ENCODE measurements around the gene OARD1.

- TF ChIP-seq POLR2A (IDR thresholded peaks at IDR 0.05; ENCODE audit: low read length) = no peak
- TF ChIP-seq GATA1 (IDR thresholded peaks at IDR 0.05; ENCODE audit: low read depth, low read length) = no peak
Measured at GRCh38 chr6:41056768-41057490, 15.2 kb downstream of the OARD1 start.

All from erythroblast (primary cell).